Measurements from ENCODE around the gene PLB1. TPM values are rescaled to one million over a fixed set of nuclear protein-coding genes. Genes with fewer than 3 reads are reported as not detected.

The PLB1 gene
- total and polyA plus RNA-seq, 12 donors, result 1.0 to 51.1 (median 8.3) TPM

GRCh38 chr2:28610583-28611201 lies 114.8 kb downstream of the PLB1 start:
- Histone ChIP-seq H3K27ac (peak overlapping the region in 2 of 5 donors; percentile 35 to 38), H3K4me1 (replicated peaks in 1 of 2) (peaks cover 0 to 5% of the 10 kb centered on the region in 2 donors), H3K36me3 (replicated peaks in 1 of 2) (no peaks in the 10 kb centered on the region), H3K9me3 (replicated peaks in 1 of 3) (no peaks in the 10 kb centered on the region), H3K4me3 (no peak overlapping the region), H3K27me3 (no peaks in the 10 kb centered on the region)
- 38 to 49% (median 47%) methylated on average over 4 to 8 of the region's 8 CpGs for WGBS, 4 donors
- DNase-seq, result peak; percentile 81 to 92 (median 91)
- no peak for TF ChIP-seq POLR2A (IDR thresholded peaks at IDR 0.05)
- TF ChIP-seq CTCF (IDR thresholded peaks at IDR 0.05), result no peak
- intact Hi-C loops (cut with DNase I), result no loop called here

GRCh38 chr2:28612131-28612812 lies 116.4 kb downstream of the PLB1 start:
- H3K9me3 ChIP-seq (replicated peaks in 1 of 3), result no peaks in the 10 kb centered on the region
- TF ChIP-seq CTCF (IDR thresholded peaks at IDR 0.05) (no peak), POLR2A (IDR thresholded peaks at IDR 0.05) (no peak)
- no peak overlapping the region for H3K27ac ChIP-seq
- WGBS, 4 donors, result 93 to 96% (median 95%) methylated on average over 9 of the region's 9 CpGs
- peaks cover 0 to 5% of the 10 kb centered on the region in 2 donors for H3K4me1 ChIP-seq (replicated peaks in 1 of 2)
- no peak for DNase-seq
- intact Hi-C loops (cut with DNase I), result no loop called here
- H3K27me3 ChIP-seq, result no peaks in the 10 kb centered on the region
- no peak overlapping the region for H3K4me3 ChIP-seq
- H3K36me3 ChIP-seq (replicated peaks in 1 of 2), result no peaks in the 10 kb centered on the region

GRCh38 chr2:28613186-28613585 lies 117.3 kb downstream of the PLB1 start:
- WGBS, 4 donors, result 69 to 86% (median 74%) methylated on average over 2 of the region's 2 CpGs
- Histone ChIP-seq H3K27ac (no peak overlapping the region), H3K4me1 (replicated peaks in 1 of 2) (peaks cover 0 to 5% of the 10 kb centered on the region in 2 donors), H3K4me3 (no peak overlapping the region), H3K9me3 (replicated peaks in 1 of 3) (no peaks in the 10 kb centered on the region), H3K36me3 (replicated peaks in 1 of 2) (no peaks in the 10 kb centered on the region), H3K27me3 (no peaks in the 10 kb centered on the region)
- TF ChIP-seq POLR2A (IDR thresholded peaks at IDR 0.05) (no peak), CTCF (IDR thresholded peaks at IDR 0.05) (no peak)
- no peak for DNase-seq
- intact Hi-C loops (cut with DNase I), result no loop called here

- Histone ChIP-seq H3K27me3 (no peaks in the 10 kb centered on the region), H3K36me3 (replicated peaks in 1 of 2) (no peaks in the 10 kb centered on the region), H3K27ac (no peak overlapping the region), H3K4me3 (no peak overlapping the region), H3K4me1 (replicated peaks in 1 of 2) (peaks cover 0 to 5% of the 10 kb centered on the region in 2 donors), H3K9me3 (replicated peaks in 1 of 3) (no peaks in the 10 kb centered on the region)
- intact Hi-C loops (cut with DNase I), result no loop called here
- TF ChIP-seq CTCF (IDR thresholded peaks at IDR 0.05) (no peak), POLR2A (IDR thresholded peaks at IDR 0.05) (no peak)
- DNase-seq, result no peak
- 82 to 86% (median 83%) methylated on average over 9 to 11 of the region's 11 CpGs for WGBS, 4 donors
Observed at GRCh38 chr2:28613633-28614501, 118.0 kb downstream of the PLB1 start.

Data from adrenal gland (tissue), 12 donors.